Stomach (tissue), 9 donors: ENCODE measurements around the gene RCE1. TPM values are rescaled to one million over a fixed set of nuclear protein-coding genes. Genes with fewer than 3 reads are reported as not detected.

Experiments
- DNase-seq, 2 donors: peaks; one replicate each; pipeline versions ENCODE4 v3.0.0 to v3.0.0-alpha.2; 2013 to 2019
- H3K27ac ChIP-seq, 5 donors: fragments of 200-600 bp in 4 of 5; sonication (generic) in 4 of 5; one replicate each; pipeline ENCODE4 v1.5.1; 2013 to 2019; ENCODE audit warnings: mild to moderate bottlenecking in 1 of 5, moderate library complexity in 1 of 5
- H3K27me3 ChIP-seq, 3 donors: fragments of 200-600 bp; sonication (generic); one replicate each; pipeline ENCODE4 v1.5.1; 2017 to 2019; ENCODE audit warnings: mixed run types in 1 of 3
- H3K36me3 ChIP-seq, 4 donors: fragments of 200-600 bp; sonication (generic); 1 replicate in 3 of 4; 2 replicates in 1 of 4; pipeline ENCODE4 v1.5.1; 2016 to 2019
- H3K4me1 ChIP-seq, 4 donors: fragments of 200-600 bp; sonication (generic); one replicate each; pipeline ENCODE4 v1.5.1; 2016 to 2019
- H3K4me3 ChIP-seq, 4 donors: fragments of 200-600 bp; sonication (generic) in 3 of 4; one replicate each; pipeline ENCODE4 v1.5.1; 2016 to 2019; ENCODE audit warnings: mild to moderate bottlenecking in 1 of 4
- H3K9me3 ChIP-seq, 4 donors: fragments of 200-600 bp; sonication (generic); one replicate each; pipeline ENCODE4 v1.5.1; 2016 to 2019
- EP300 ChIP-seq: sonication (generic); formaldehyde crosslinking; IDR thresholded peaks from one replicate; pipeline ENCODE4 v1.6.1; 2017; ENCODE audit warnings: antibody characterized with exemption
- POLR2A ChIP-seq, 4 donors: fragments of 450-650 bp; IDR thresholded peaks; one replicate each; pipeline ENCODE4 v1.6.1; 2016; ENCODE audit warnings: antibody characterized with exemption in 4 of 4, control low read depth in 2 of 4, mild to moderate bottlenecking in 1 of 4, moderate library complexity in 1 of 4
- POLR2AphosphoS5 ChIP-seq, 3 donors: sonication (generic); formaldehyde crosslinking; IDR thresholded peaks; one replicate each; pipeline ENCODE4 v1.6.1; 2016; ENCODE audit warnings: antibody characterized with exemption in 3 of 3
- WGBS, 5 donors: extraction: QIAGEN DNeasy Blood & Tissue Kit in 3 of 5; methylation state at CpG; one replicate each; pipeline versions ENCODE4 v1.1.5 to v1.1.7; 2013 to 2018; 5-methylcytosine and 5-hydroxymethylcytosine counted together
- intact Hi-C: fragments of 100-400 bp; cut with DNase I; formaldehyde crosslinking; loops from one replicate; pipeline ENCODE4 v1.15.1; 2023; ENCODE audit warnings: low total_unique reads
- polyA plus RNA-seq, 3 donors: library from polyadenylated mRNA; stranded (reverse); fragments of 200-250 nt; gene quantifications; one replicate each; pipeline ENCODE4 v1.2.3, GENCODE V29; 2013
- total RNA-seq, 5 donors: library from RNA; depleted of rRNA; stranded (reverse); fragments of >200 nt; gene quantifications; one replicate each; pipeline versions ENCODE4 v1.1.0 to v1.2.3, GENCODE V29; 2014 to 2016
- TF ChIP-seq, protein P1 (sequence below), 7 experiments: fragments of 450-650 bp in 4 of 7; fragments of 200-600 bp in 3 of 7; sonication (generic) in 3 of 7; IDR thresholded peaks; one replicate each; pipeline ENCODE4 v1.5.1; 2016 to 2019; ENCODE audit warnings: antibody characterized with exemption in 7 of 7, control low read depth in 2 of 7, mild to moderate bottlenecking in 1 of 7
- donor health status: healthy with polysubstance abuse.
- donor health status: Bipolar disorder and iron deficiency.
- donor health status: healthy.

Gene RCE1
- total and polyA plus RNA-seq, 8 donors, result 0.58 to 124 (median 14.7) TPM

DNA sequence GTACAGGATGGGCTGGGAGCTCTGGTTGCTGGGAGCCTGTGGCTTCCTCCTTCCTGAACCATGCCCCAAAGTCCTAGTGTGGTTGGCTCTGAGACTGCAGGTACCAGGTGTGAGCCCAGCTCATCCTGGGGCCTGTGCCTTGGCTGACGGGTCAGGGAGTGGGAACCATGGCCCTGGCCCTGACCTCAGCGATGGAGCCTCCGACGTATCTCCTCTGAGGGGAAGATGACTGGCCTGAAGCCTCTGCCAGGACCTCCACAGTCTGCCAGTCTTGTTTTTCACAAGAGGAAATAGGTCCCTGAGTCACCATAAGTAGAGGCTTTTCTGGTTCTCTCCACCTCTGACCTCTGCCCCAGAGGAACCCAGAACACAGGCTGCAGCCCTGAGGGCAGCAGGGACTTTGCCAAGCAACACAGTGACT lies 3.4 kb downstream of the RCE1 start:
- peaks cover 19 to 34% (median 25%) of the 10 kb centered on the region in 4 donors for H3K4me1 ChIP-seq
- intact Hi-C loops, result no loop called here
- H3K9me3 ChIP-seq, result no peaks in the 10 kb centered on the region
- H3K27ac ChIP-seq, result no peak overlapping the region
- H3K27me3 ChIP-seq, result no peaks in the 10 kb centered on the region
- WGBS, 5 donors, result 60 to 95% (median 92%) methylated on average over 1 to 4 of the region's 4 CpGs
- TF ChIP-seq EP300 (no peak), POLR2AphosphoS5 (IDR thresholded peaks at IDR 0.05) (no peak), POLR2A (IDR thresholded peaks at IDR 0.05) (no peak)
- TF ChIP-seq, protein P1, sequence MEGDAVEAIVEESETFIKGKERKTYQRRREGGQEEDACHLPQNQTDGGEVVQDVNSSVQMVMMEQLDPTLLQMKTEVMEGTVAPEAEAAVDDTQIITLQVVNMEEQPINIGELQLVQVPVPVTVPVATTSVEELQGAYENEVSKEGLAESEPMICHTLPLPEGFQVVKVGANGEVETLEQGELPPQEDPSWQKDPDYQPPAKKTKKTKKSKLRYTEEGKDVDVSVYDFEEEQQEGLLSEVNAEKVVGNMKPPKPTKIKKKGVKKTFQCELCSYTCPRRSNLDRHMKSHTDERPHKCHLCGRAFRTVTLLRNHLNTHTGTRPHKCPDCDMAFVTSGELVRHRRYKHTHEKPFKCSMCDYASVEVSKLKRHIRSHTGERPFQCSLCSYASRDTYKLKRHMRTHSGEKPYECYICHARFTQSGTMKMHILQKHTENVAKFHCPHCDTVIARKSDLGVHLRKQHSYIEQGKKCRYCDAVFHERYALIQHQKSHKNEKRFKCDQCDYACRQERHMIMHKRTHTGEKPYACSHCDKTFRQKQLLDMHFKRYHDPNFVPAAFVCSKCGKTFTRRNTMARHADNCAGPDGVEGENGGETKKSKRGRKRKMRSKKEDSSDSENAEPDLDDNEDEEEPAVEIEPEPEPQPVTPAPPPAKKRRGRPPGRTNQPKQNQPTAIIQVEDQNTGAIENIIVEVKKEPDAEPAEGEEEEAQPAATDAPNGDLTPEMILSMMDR (IDR thresholded peaks at IDR 0.05), result no peak
- H3K36me3 ChIP-seq, result peaks cover 21 to 53% (median 51%) of the 10 kb centered on the region in 4 donors
- H3K4me3 ChIP-seq, result no peak overlapping the region
- DNase-seq, result peak in 1 of 2 donors; percentile 24

DNA sequence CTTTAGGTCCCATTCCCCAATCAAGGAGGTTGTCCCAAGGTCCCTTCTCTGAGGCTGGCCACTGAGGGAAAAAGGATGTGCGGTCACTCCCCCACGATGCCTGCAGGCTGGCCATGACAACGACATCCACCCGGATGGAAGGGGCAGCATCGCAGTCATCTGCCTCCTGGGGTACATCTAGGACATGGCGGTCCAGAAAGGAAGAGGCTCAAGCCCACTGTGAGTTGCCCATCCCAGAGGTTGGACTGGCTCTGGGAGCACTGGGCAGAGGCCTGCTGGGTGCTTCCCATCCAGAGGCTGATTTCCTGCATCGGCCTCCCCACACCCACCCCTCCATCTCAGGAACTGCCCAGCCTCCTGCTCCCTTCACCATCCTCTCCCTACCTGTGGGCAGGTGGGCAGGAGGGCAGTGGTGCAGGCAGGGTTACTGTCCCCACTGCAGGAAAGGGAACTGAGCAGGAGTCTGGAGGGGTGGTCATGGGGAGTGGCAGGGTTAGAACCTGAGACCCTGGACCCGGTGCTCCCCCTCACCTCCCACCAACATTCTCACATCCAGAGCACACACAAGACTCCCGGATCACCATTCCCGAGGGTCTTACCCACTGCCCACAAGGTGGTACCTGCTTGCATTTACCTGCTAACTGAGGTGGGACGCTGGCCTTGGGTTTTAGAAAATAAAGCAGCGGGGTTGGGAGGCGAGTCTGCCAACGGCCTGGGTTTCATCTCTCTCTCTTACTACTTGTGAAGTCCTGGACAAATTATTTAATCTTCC lies 4.4 kb downstream of the RCE1 start:
- Histone ChIP-seq H3K27me3 (no peaks in the 10 kb centered on the region), H3K36me3 (peaks cover 21 to 53% (median 51%) of the 10 kb centered on the region in 4 donors), H3K4me1 (peaks cover 11 to 25% (median 16%) of the 10 kb centered on the region in 4 donors), H3K27ac (no peak overlapping the region), H3K9me3 (no peaks in the 10 kb centered on the region), H3K4me3 (no peak overlapping the region)
- intact Hi-C loops, result no loop called here
- WGBS, 5 donors, result 86 to 95% (median 90%) methylated on average over 13 to 14 of the region's 14 CpGs
- peak in 1 of 2 donors; percentile 11 for DNase-seq
- no peak for TF ChIP-seq POLR2AphosphoS5 (IDR thresholded peaks at IDR 0.05)
- no peak for TF ChIP-seq EP300
- no peak for TF ChIP-seq POLR2A (IDR thresholded peaks at IDR 0.05)
- TF ChIP-seq, protein P1 (IDR thresholded peaks at IDR 0.05), result no peak

GRCh38 chr11:66848671-66849500 lies 5.6 kb downstream of the RCE1 start:
- intact Hi-C loops, result no loop called here
- DNase-seq, result peak in 1 of 2 donors; percentile 10
- Histone ChIP-seq H3K27ac (no peak overlapping the region), H3K27me3 (no peaks in the 10 kb centered on the region), H3K4me3 (no peak overlapping the region), H3K36me3 (peaks cover 21 to 53% (median 51%) of the 10 kb centered on the region in 4 donors), H3K4me1 (peaks cover 9 to 17% (median 13%) of the 10 kb centered on the region in 4 donors), H3K9me3 (no peaks in the 10 kb centered on the region)
- TF ChIP-seq, protein P1 (IDR thresholded peaks at IDR 0.05), result no peak
- no peak for TF ChIP-seq EP300
- no peak for TF ChIP-seq POLR2AphosphoS5 (IDR thresholded peaks at IDR 0.05)
- 88 to 94% (median 90%) methylated on average over 14 to 28 of the region's 28 CpGs for WGBS, 5 donors

GRCh38 chr11:66849501-66850234 lies 6.4 kb downstream of the RCE1 start:
- Histone ChIP-seq H3K27me3 (no peaks in the 10 kb centered on the region), H3K4me3 (no peak overlapping the region), H3K9me3 (no peaks in the 10 kb centered on the region), H3K27ac (no peak overlapping the region), H3K4me1 (peaks cover 1 to 9% (median 5%) of the 10 kb centered on the region in 4 donors), H3K36me3 (peaks cover 21 to 53% (median 51%) of the 10 kb centered on the region in 4 donors)
- TF ChIP-seq, protein P1 (IDR thresholded peaks at IDR 0.05), result no peak
- no peak for TF ChIP-seq POLR2AphosphoS5 (IDR thresholded peaks at IDR 0.05)
- TF ChIP-seq EP300, result no peak
- TF ChIP-seq POLR2A (IDR thresholded peaks at IDR 0.05), result no peak
- DNase-seq, result no peak
- intact Hi-C loops, result no loop called here
- 89 to 94% (median 91%) methylated on average over 16 to 22 of the region's 22 CpGs for WGBS, 5 donors
